AG09319 (cell line): Measurements from ENCODE around the gene EPHB1.
"Not testable (repeated sequence)": the region's sequence is repeated elsewhere in the genome, so short reads cannot be mapped to it uniquely, and the experiment has no call there.

Experiments
- DNase-seq: peaks from one replicate; pipeline ENCODE4 v3.0.0-alpha.2; 2010; ENCODE audit warnings: low read depth; ENCODE audit errors: extremely low read depth
- TF ChIP-seq, protein P1 (sequence below): IDR thresholded peaks from 2 replicates; pipeline ENCODE4 v1.5.1; 2011; ENCODE audit warnings: low read depth, mild to moderate bottlenecking, inconsistent platforms, low read length, moderate library complexity

Gene EPHB1

GRCh38 chr3:135224815-135225362, 429.8 kb downstream of the EPHB1 start:
- no peak for DNase-seq
- TF ChIP-seq, protein P1, sequence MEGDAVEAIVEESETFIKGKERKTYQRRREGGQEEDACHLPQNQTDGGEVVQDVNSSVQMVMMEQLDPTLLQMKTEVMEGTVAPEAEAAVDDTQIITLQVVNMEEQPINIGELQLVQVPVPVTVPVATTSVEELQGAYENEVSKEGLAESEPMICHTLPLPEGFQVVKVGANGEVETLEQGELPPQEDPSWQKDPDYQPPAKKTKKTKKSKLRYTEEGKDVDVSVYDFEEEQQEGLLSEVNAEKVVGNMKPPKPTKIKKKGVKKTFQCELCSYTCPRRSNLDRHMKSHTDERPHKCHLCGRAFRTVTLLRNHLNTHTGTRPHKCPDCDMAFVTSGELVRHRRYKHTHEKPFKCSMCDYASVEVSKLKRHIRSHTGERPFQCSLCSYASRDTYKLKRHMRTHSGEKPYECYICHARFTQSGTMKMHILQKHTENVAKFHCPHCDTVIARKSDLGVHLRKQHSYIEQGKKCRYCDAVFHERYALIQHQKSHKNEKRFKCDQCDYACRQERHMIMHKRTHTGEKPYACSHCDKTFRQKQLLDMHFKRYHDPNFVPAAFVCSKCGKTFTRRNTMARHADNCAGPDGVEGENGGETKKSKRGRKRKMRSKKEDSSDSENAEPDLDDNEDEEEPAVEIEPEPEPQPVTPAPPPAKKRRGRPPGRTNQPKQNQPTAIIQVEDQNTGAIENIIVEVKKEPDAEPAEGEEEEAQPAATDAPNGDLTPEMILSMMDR, result no peak

DNA sequence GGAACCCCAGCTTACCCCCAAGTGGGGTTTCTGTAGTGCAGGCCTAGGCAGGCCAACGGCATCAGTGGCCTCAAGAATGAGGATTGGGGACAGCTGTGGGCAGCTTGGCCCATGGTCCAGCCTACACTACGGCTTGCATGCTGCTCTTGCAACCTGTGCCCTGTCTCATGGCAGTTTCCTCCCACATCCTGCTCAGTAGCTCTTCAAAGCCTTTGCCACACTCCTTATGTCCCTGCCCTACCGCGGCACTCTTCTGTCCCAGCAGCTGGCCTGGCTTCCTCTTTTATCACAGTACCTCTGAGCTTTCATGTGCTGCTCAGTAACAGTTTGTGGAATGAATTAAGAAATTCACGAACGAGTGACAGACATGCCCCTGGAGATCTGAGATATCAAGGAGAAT, 431.0 kb downstream of the EPHB1 start:
- TF ChIP-seq, protein P1, result no peak
- no peak for DNase-seq

- TF ChIP-seq, protein P1, result no peak
- DNase-seq, result no peak
Observed at GRCh38 chr3:135228201-135228600, 433.1 kb downstream of the EPHB1 start.

DNA sequence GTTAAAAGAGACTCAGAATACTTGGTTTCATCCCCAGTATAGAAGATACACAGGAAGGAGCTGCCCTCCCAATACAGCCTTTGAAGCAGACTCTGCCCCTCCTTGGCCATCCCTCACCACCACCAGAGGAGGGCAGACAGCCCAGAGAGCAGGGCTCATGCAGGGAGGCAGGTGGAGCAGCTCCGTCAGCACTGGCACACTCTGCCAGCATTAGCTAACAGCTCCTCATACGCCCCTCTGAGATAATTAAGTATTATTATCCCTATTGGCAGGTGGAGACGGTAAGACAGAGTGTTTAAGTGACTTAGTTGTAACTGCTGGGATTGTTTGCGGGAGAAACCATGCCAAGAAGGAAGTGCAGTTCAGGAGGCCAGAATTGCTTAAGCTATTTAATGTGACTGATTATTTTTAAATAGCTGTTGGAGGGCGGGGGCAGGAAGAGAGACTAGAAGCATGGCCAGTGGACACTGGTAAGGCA, 434.0 kb downstream of the EPHB1 start:
- TF ChIP-seq, protein P1, result no peak
- no peak for DNase-seq

DNA sequence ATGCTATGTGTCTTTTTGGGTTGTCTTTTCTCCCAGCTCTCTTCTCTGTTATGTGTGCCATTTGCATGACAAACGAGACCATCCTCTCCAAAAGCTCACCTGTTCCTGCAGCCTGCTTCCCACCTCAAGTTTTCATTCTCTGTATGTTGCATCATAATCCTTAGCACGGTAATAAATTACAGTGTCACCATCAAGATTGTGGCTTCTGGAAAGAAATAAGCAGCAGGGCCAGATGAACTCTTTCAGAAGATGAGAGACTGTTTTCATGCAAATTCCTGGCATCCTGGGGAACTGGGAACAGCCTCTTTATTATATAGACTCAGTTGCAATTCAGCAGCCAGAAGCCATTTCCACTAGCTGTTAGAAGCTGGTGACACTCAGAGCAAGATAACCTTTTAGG, 436.7 kb downstream of the EPHB1 start:
- TF ChIP-seq, protein P1, result no peak
- no peak for DNase-seq

DNA sequence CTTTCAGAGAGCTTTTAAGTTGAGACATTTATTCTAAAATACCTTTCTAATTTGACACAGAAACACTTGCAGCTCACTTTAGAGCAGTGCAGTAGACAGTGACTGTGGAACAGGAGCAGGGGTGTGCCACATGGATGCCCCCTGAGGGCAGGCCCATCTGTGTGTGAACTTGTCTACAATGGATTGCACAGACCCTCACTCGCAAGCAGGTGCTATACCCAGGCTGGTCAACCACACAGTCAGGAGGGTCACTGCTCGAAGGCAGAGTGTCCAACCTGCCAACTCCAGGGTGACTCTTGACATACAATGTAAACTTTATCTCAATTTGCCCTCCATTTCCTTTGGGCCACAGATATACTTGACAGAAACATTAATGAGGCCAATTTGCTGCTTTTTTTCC, 437.2 kb downstream of the EPHB1 start:
- no peak for DNase-seq
- TF ChIP-seq, protein P1, result no peak

GRCh38 chr3:135233476-135233875, 438.4 kb downstream of the EPHB1 start:
- DNase-seq, result not testable (repeated sequence)

DNA sequence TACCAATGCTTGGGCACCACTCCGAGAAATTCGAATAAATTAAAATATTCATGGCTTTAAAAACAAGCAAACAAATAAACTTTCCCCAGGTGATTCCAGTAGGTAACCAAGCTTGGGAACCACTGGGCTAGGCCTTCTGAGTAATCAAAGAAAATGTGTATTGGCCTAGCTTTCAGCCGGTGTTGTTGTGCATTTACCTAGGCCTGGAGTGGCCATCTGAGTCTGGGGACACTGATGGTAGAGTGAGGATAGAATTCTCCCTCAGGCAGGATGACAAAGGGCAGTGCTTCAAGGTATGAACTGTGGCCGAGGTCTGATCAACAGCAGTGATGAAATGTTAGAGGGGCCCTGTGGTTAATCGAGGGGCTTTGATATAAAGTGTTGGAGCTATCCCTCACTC, 440.5 kb downstream of the EPHB1 start:
- TF ChIP-seq, protein P1, result no peak
- no peak for DNase-seq
